PFSK-1 (cell line): ENCODE results near the gene VAV3.

Source experiments
- POLR2AphosphoS5 ChIP-seq: IDR thresholded peaks from 2 replicates; pipeline ENCODE4 v1.6.1; 2012; ENCODE audit warnings: low read depth, mild to moderate bottlenecking, control low read depth, low read length, moderate library complexity
- TAF1 ChIP-seq: IDR thresholded peaks from 2 replicates; pipeline ENCODE4 v1.6.1; 2012; ENCODE audit warnings: low read length, control low read depth, borderline replicate concordance; ENCODE audit not compliant: insufficient read depth

- TF ChIP-seq POLR2AphosphoS5, result no peak
- no peak for TF ChIP-seq TAF1
Measured at GRCh38 chr1:107786203-107786845, 178.7 kb downstream of the VAV3 start.
